HFF-Myc (cell line): Measurements from ENCODE around the gene LTBP1.

Experiments
- DNase-seq: peaks from one replicate; pipeline ENCODE4 v3.0.0-alpha.2; 2011; ENCODE audit warnings: low read depth; ENCODE audit errors: extremely low read depth
- H3K4me3 ChIP-seq: replicated peaks from 2 replicates; pipeline ENCODE4 v1.5.1; 2011; ENCODE audit warnings: low read depth, mild to moderate bottlenecking, control low read depth, low read length
- TF ChIP-seq, protein P1 (sequence below): IDR thresholded peaks from 2 replicates; pipeline ENCODE4 v1.5.1; 2012; ENCODE audit warnings: mild to moderate bottlenecking, low read depth, low read length, control low read depth; ENCODE audit errors: missing control alignments

Gene LTBP1

DNA sequence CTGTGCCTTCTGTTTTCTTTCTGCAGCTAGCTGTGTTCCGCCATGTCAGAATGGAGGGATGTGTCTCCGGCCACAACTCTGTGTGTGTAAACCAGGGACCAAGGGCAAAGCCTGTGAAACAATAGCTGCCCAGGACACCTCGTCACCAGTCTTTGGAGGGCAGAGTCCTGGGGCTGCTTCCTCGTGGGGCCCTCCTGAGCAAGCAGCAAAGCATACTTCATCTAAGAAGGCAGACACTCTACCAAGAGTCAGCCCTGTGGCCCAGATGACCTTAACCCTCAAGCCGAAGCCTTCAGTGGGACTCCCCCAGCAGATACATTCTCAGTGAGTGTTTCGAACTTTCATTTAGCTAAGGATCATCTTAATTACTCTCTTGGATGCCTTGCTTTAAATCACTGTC, 74.1 kb downstream of the LTBP1 start:
- H3K4me3 ChIP-seq = no peak overlapping the region
- no peak for DNase-seq
- TF ChIP-seq, protein P1, sequence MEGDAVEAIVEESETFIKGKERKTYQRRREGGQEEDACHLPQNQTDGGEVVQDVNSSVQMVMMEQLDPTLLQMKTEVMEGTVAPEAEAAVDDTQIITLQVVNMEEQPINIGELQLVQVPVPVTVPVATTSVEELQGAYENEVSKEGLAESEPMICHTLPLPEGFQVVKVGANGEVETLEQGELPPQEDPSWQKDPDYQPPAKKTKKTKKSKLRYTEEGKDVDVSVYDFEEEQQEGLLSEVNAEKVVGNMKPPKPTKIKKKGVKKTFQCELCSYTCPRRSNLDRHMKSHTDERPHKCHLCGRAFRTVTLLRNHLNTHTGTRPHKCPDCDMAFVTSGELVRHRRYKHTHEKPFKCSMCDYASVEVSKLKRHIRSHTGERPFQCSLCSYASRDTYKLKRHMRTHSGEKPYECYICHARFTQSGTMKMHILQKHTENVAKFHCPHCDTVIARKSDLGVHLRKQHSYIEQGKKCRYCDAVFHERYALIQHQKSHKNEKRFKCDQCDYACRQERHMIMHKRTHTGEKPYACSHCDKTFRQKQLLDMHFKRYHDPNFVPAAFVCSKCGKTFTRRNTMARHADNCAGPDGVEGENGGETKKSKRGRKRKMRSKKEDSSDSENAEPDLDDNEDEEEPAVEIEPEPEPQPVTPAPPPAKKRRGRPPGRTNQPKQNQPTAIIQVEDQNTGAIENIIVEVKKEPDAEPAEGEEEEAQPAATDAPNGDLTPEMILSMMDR = no peak

DNA sequence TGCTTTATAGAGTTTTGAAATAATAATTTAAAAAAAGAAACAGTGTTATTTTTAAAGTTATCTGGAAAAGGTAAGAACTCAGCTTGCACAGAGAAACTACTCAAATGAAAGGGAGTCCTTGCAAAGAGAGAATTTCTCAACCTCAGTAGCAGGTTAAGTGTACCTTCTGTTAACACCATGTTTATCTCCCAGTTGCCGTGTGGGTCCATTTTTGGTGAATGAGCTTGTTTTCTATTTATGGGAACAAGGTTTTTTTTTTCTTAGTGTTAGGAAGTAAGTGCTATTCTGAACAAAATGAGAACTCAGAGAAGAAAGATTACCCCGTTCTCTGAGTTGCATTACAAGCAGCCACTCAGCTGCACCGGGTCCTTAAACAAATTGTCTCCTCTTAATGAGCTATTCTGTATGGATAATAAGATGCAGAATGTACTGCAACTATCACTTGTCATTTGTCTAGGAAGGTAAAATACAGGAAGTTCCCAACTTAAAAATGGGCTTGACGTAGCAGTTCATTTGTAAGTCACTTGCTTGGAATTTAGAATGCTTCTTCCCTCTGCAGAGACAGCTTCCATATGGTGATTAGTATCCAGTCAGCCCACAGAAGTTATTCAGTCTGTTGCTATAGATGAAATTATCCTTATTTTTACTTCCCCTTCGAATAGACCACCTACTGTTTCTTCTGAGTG, 74.9 kb downstream of the LTBP1 start:
- DNase-seq = peak; percentile 26
- TF ChIP-seq, protein P1 = no peak
- no peak overlapping the region for H3K4me3 ChIP-seq

DNA sequence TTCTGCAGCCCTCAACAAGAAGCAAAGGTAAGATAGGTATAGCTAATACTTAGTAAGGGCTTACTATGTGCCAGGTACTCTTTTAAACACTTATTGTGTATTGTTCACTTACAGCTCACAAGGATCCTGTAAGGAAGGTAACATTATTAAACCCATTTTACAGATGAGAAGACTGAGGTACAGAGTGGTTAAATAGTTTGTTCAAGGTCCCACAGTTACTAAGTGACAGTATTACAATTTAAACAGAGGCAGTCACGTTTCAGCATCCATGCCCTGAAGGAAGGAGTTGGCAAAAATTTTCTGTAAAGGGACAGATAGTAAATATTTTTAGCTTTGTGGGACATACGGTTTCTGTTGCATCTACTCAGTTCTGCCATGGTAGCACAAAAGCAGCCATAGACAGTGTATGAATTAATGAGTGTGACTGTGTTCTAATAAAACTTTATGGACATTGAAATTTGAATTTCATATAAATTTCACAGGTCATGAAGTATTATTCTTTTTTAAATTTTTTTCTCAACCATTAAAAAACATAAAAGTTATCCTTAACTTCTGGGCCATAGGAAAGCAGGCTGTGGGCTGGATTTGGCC, 75.7 kb downstream of the LTBP1 start:
- no peak for DNase-seq

DNA sequence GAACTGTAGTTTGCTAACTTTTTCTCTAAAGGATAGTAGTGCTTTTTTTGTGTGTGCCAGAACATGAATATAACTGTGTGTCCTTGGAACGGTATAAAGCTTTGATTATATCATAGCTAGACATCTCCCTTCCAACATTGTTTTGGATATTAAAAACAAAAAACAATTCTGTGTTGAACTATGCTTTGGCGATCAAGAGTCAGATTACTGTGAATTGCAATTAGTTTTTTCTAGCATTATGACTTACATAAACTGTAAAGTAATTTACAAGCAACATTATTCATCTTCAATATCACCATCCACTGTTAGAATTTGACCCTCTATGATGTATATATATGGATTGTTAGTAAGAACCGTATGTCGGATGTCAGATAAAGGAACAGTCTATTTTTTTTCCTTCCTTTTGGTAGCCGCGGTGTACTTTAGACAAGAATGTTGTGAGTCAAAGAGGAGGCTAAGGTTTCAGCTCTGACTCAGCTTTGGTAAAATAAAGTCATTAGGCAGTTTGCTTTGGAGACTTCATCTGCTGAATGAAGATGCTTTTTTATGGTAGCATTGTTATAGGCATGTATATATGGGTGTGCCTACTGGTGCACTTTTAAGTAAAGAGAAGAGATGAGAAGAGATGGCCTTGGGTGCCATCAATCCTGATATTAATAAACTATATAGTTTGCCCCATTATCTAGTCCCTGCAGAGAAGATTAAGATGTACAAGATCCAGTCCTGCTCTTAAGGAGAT, 76.4 kb downstream of the LTBP1 start:
- DNase-seq = peak; percentile 71
- TF ChIP-seq, protein P1 = no peak
- no peak overlapping the region for H3K4me3 ChIP-seq

More for the DNA sequence above, 75.7 kb downstream of the LTBP1 start:
- TF ChIP-seq, protein P1 = no peak
- H3K4me3 ChIP-seq = no peak overlapping the region

DNA sequence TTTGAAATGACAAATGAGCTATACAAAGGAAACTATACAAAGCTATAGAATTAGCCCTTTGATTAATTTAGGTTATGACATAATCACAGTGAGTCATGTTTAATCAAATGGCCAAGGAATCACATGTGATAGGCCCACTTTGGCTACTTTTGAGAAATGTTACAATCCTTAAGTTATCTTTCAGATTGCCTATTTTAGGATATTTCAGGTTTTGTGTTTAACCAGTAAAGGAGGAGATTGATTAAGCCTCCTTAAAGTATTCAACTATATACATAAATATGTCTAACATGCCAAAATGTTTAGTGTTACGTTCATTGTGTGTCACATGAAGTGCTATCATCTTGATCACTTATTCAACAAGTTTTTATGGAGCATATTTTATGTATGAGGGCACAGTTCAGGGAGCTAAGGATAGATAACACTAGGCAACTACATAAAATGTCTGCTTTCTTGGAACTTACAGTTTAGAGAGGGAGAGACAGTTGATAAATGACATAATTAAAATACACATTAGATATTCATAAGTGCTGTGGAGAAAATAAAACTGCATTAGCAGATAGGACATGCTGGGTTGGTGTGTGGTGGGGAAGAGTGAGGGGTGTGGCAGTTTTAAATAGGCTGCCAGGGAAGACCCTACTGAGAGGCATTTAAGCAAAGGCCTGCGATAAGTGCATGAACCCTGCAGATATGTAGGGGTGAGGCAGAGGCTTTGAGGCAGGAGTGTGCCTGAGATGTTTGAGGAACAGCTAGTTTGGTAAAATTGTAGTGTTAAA, 77.2 kb downstream of the LTBP1 start:
- H3K4me3 ChIP-seq = no peak overlapping the region
- TF ChIP-seq, protein P1 = no peak
- no peak for DNase-seq

DNA sequence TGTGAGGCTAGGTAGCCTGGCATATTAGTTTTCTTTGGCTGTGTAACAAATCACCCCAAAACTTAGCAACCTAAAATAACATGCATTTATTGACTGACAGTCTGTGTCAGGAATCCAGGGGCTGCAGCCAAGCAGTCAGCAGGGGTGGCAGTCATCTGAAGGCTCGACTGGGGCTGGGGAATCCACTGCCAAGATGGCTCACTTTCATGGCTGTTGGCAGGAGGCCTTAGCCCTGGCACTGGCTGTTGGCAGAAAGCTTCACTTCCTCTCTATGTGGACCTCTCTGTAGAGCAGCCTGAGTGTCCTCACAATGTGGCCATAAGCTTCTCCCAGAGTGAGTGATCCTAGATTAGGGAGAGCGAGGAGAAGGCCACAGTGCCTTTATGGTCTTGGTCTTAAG, 78.0 kb downstream of the LTBP1 start:
- TF ChIP-seq, protein P1 = no peak
- no peak for DNase-seq

More for the DNA sequence above, 78.0 kb downstream of the LTBP1 start:
- H3K4me3 ChIP-seq = no peak overlapping the region
